ENCODE results near the gene LRMDA.

Gene LRMDA

GRCh38 chr10:75852851-75853484 is 421.5 kb downstream of the LRMDA start:
- DNase-seq: no peak

GRCh38 chr10:75857269-75857846 is 425.9 kb downstream of the LRMDA start:
- no peak for DNase-seq

- DNase-seq: no peak
Measured at GRCh38 chr10:75857896-75858295, 426.5 kb downstream of the LRMDA start.

GRCh38 chr10:75858339-75858738 is 426.9 kb downstream of the LRMDA start:
- DNase-seq: no peak

- no peak for DNase-seq
Measured at GRCh38 chr10:75859141-75859540, 427.7 kb downstream of the LRMDA start.

- DNase-seq: no peak
Measured at GRCh38 chr10:75860009-75860408, 428.6 kb downstream of the LRMDA start.

GRCh38 chr10:75861582-75861981 is 430.2 kb downstream of the LRMDA start:
- no peak for DNase-seq

- no peak for DNase-seq
Measured at GRCh38 chr10:75862935-75863334, 431.5 kb downstream of the LRMDA start.

GRCh38 chr10:75864717-75865116 is 433.3 kb downstream of the LRMDA start:
- no peak for DNase-seq

GRCh38 chr10:75865413-75866299 is 434.2 kb downstream of the LRMDA start:
- DNase-seq: no peak

GRCh38 chr10:75866300-75866625 is 434.8 kb downstream of the LRMDA start:
- no peak for DNase-seq

GRCh38 chr10:75866731-75867130 is 435.3 kb downstream of the LRMDA start:
- no peak for DNase-seq

- DNase-seq: no peak
Measured at GRCh38 chr10:75868574-75868973, 437.1 kb downstream of the LRMDA start.

GRCh38 chr10:75870039-75870645 is 438.7 kb downstream of the LRMDA start:
- no peak for DNase-seq

- no peak for DNase-seq
Measured at GRCh38 chr10:75875740-75876139, 444.3 kb downstream of the LRMDA start.

GRCh38 chr10:75876710-75877109 is 445.3 kb downstream of the LRMDA start:
- no peak for DNase-seq

- DNase-seq: no peak
Measured at GRCh38 chr10:75877877-75878276, 446.5 kb downstream of the LRMDA start.

GRCh38 chr10:75878586-75878985 is 447.2 kb downstream of the LRMDA start:
- DNase-seq: no peak

- DNase-seq: no peak
Measured at GRCh38 chr10:75880031-75880775, 448.8 kb downstream of the LRMDA start.

- DNase-seq: no peak
Measured at GRCh38 chr10:75883081-75884072, 452.0 kb downstream of the LRMDA start.

- no peak for DNase-seq
Measured at GRCh38 chr10:75884808-75885207, 453.4 kb downstream of the LRMDA start.

- DNase-seq: no peak
Measured at GRCh38 chr10:75887369-75887768, 455.9 kb downstream of the LRMDA start.
